Measurements from ENCODE around the gene MCM9.

Gene MCM9

GRCh38 chr6:118965371-118965770 is 30.4 kb upstream of the MCM9 start:
- no peaks in the 10 kb centered on the region for H3K27me3 ChIP-seq (ENCODE audit: insufficient read depth, low read length)
- H3K4me1 ChIP-seq (ENCODE audit: control insufficient read depth, insufficient read depth, low read length, unreplicated experiment), result no peaks in the 10 kb centered on the region
- no peaks in the 10 kb centered on the region for H3K79me2 ChIP-seq (ENCODE audit: control insufficient read depth, insufficient read depth, low read length, unreplicated experiment)
- H2AFZ ChIP-seq (ENCODE audit: low read length, unreplicated experiment), result no peak overlapping the region
- no peak overlapping the region for H3K27ac ChIP-seq (ENCODE audit: low read depth, low read length)
- no peaks in the 10 kb centered on the region for H3K36me3 ChIP-seq (ENCODE audit: insufficient read depth, low read length)
- no peak overlapping the region for H3K4me3 ChIP-seq (ENCODE audit: low read depth, low read length)

DNA sequence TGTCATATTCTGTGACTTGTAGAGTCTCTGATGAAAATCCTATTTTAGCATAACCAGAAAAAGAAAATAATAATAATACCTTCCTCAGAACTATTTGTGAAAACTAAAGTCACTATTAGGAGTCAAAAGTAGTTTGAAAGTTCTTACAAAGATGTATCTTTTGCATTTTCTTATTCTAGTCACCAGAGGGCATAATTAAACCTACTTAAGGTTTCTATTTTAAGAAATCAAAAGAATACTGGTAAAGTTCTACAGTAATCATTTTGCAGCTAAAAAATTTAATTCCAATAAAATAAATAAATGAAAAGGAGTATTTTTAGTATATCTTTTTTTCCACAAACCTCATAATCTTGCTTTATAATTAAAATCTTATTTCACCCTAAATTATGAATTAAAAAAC is 28.0 kb upstream of the MCM9 start:
- H3K27ac ChIP-seq (ENCODE audit: low read depth, low read length), result no peak overlapping the region
- H3K4me3 ChIP-seq (ENCODE audit: low read depth, low read length), result no peak overlapping the region
- H3K36me3 ChIP-seq (ENCODE audit: insufficient read depth, low read length), result no peaks in the 10 kb centered on the region
- no peak overlapping the region for H2AFZ ChIP-seq (ENCODE audit: low read length, unreplicated experiment)
- H3K79me2 ChIP-seq (ENCODE audit: control insufficient read depth, insufficient read depth, low read length, unreplicated experiment), result no peaks in the 10 kb centered on the region
- H3K27me3 ChIP-seq (ENCODE audit: insufficient read depth, low read length), result no peaks in the 10 kb centered on the region
- H3K4me1 ChIP-seq (ENCODE audit: control insufficient read depth, insufficient read depth, low read length, unreplicated experiment), result no peaks in the 10 kb centered on the region

GRCh38 chr6:118959903-118960302 is 24.9 kb upstream of the MCM9 start:
- no peaks in the 10 kb centered on the region for H3K4me1 ChIP-seq (ENCODE audit: control insufficient read depth, insufficient read depth, low read length, unreplicated experiment)
- no peaks in the 10 kb centered on the region for H3K36me3 ChIP-seq (ENCODE audit: insufficient read depth, low read length)
- no peak overlapping the region for H3K27ac ChIP-seq (ENCODE audit: low read depth, low read length)
- H2AFZ ChIP-seq (ENCODE audit: low read length, unreplicated experiment), result no peak overlapping the region
- H3K4me3 ChIP-seq (ENCODE audit: low read depth, low read length), result no peak overlapping the region
- H3K79me2 ChIP-seq (ENCODE audit: control insufficient read depth, insufficient read depth, low read length, unreplicated experiment), result no peaks in the 10 kb centered on the region
- H3K27me3 ChIP-seq (ENCODE audit: insufficient read depth, low read length), result no peaks in the 10 kb centered on the region

DNA sequence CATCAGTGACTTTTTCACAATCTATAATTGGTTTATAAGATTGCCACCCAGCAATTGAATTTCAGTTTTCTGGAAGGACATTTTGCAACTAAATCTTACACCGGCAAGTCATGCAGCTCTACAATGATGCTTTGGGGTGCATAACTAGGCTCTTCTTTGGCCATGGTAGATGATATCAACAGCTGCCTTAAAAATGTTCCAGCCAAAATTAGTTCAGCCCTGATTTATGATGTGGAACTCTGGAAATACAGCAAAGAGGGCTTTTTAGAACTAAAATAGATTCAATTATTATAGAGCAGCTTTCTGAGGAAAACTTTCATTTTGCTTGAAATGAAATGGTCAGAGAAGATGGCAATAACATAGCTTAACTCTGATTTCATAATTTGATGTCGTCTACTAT is 18.4 kb upstream of the MCM9 start:
- H3K27me3 ChIP-seq (ENCODE audit: insufficient read depth, low read length), result no peaks in the 10 kb centered on the region
- H2AFZ ChIP-seq (ENCODE audit: low read length, unreplicated experiment), result no peak overlapping the region

GRCh38 chr6:118952683-118953082 is 17.7 kb upstream of the MCM9 start:
- H2AFZ ChIP-seq (ENCODE audit: low read length, unreplicated experiment), result no peak overlapping the region
- H3K4me3 ChIP-seq (ENCODE audit: low read depth, low read length), result no peak overlapping the region
- H3K27ac ChIP-seq (ENCODE audit: low read depth, low read length), result no peak overlapping the region
- H3K79me2 ChIP-seq (ENCODE audit: control insufficient read depth, insufficient read depth, low read length, unreplicated experiment), result no peaks in the 10 kb centered on the region
- H3K27me3 ChIP-seq (ENCODE audit: insufficient read depth, low read length), result no peaks in the 10 kb centered on the region
- no peaks in the 10 kb centered on the region for H3K36me3 ChIP-seq (ENCODE audit: insufficient read depth, low read length)
- no peaks in the 10 kb centered on the region for H3K4me1 ChIP-seq (ENCODE audit: control insufficient read depth, insufficient read depth, low read length, unreplicated experiment)

More for the DNA sequence above, 18.4 kb upstream of the MCM9 start:
- Histone ChIP-seq H3K36me3 (ENCODE audit: insufficient read depth, low read length) (no peaks in the 10 kb centered on the region), H3K79me2 (ENCODE audit: control insufficient read depth, insufficient read depth, low read length, unreplicated experiment) (no peaks in the 10 kb centered on the region), H3K4me1 (ENCODE audit: control insufficient read depth, insufficient read depth, low read length, unreplicated experiment) (no peaks in the 10 kb centered on the region), H3K27ac (ENCODE audit: low read depth, low read length) (no peak overlapping the region), H3K4me3 (ENCODE audit: low read depth, low read length) (no peak overlapping the region)

DNA sequence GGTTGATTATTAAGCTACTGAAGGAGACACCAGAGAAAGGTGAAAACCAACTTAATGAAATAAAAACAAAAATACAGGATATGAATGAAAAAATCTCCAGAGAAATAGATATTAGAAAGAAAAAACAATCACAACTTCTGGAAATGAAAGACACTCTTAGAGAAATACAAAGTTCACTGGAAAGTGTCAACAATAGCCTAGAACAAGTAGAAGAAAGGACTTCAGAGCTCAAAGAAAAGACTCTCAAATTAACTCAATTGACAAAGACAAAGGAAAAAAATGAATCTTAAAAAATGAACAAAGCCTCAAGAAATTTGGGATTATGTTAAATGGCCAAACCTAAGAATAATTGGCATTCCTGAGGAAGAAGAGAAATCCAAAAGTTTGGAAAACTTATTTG is 10.3 kb upstream of the MCM9 start:
- H2AFZ ChIP-seq (ENCODE audit: low read length, unreplicated experiment), result no peak overlapping the region
- no peaks in the 10 kb centered on the region; the same call in 1 of the 2 replicates for H3K27me3 ChIP-seq (ENCODE audit: insufficient read depth, low read length)
- no peak overlapping the region for H3K4me3 ChIP-seq (ENCODE audit: low read depth, low read length)
- H3K27ac ChIP-seq (ENCODE audit: low read depth, low read length), result no peak overlapping the region
- no peaks in the 10 kb centered on the region for H3K36me3 ChIP-seq (ENCODE audit: insufficient read depth, low read length)
- no peaks in the 10 kb centered on the region for H3K79me2 ChIP-seq (ENCODE audit: control insufficient read depth, insufficient read depth, low read length, unreplicated experiment)
- no peaks in the 10 kb centered on the region for H3K4me1 ChIP-seq (ENCODE audit: control insufficient read depth, insufficient read depth, low read length, unreplicated experiment)

GRCh38 chr6:118940770-118941169 is 5.8 kb upstream of the MCM9 start:
- Histone ChIP-seq H2AFZ (ENCODE audit: low read length, unreplicated experiment) (no peak overlapping the region), H3K4me1 (ENCODE audit: control insufficient read depth, insufficient read depth, low read length, unreplicated experiment) (peaks cover 3% of the 10 kb centered on the region), H3K79me2 (ENCODE audit: control insufficient read depth, insufficient read depth, low read length, unreplicated experiment) (no peaks in the 10 kb centered on the region), H3K27ac (ENCODE audit: low read depth, low read length) (no peak overlapping the region), H3K4me3 (ENCODE audit: low read depth, low read length) (no peak overlapping the region), H3K27me3 (ENCODE audit: insufficient read depth, low read length) (no peaks in the 10 kb centered on the region), H3K36me3 (ENCODE audit: insufficient read depth, low read length) (no peaks in the 10 kb centered on the region)

GRCh38 chr6:118939683-118940082 is 4.7 kb upstream of the MCM9 start:
- peaks cover 8% of the 10 kb centered on the region for H3K4me1 ChIP-seq (ENCODE audit: control insufficient read depth, insufficient read depth, low read length, unreplicated experiment)
- H3K4me3 ChIP-seq (ENCODE audit: low read depth, low read length), result no peak overlapping the region
- no peaks in the 10 kb centered on the region for H3K27me3 ChIP-seq (ENCODE audit: insufficient read depth, low read length)
- no peak overlapping the region for H3K27ac ChIP-seq (ENCODE audit: low read depth, low read length)
- no peaks in the 10 kb centered on the region for H3K36me3 ChIP-seq (ENCODE audit: insufficient read depth, low read length)
- no peak overlapping the region for H2AFZ ChIP-seq (ENCODE audit: low read length, unreplicated experiment)
- no peaks in the 10 kb centered on the region for H3K79me2 ChIP-seq (ENCODE audit: control insufficient read depth, insufficient read depth, low read length, unreplicated experiment)

- Histone ChIP-seq H3K4me1 (ENCODE audit: control insufficient read depth, insufficient read depth, low read length, unreplicated experiment) (peaks cover 15% of the 10 kb centered on the region), H3K27ac (ENCODE audit: low read depth, low read length) (no peak overlapping the region), H2AFZ (ENCODE audit: low read length, unreplicated experiment) (no peak overlapping the region), H3K4me3 (ENCODE audit: low read depth, low read length) (peak overlapping the region; percentile 99; the same call in 1 of the 2 replicates), H3K36me3 (ENCODE audit: insufficient read depth, low read length) (0 out of 2 replicates have a peak, but pooled peaks cover 3% of the 10 kb centered on the region), H3K27me3 (ENCODE audit: insufficient read depth, low read length) (no peaks in the 10 kb centered on the region), H3K79me2 (ENCODE audit: control insufficient read depth, insufficient read depth, low read length, unreplicated experiment) (peaks cover 8% of the 10 kb centered on the region)
These were observed 1.2 kb upstream of the MCM9 start for GRCh38 chr6:118935978-118936703.

- Histone ChIP-seq H3K27ac (ENCODE audit: low read depth, low read length) (peak overlapping the region; percentile 57), H2AFZ (ENCODE audit: low read length, unreplicated experiment) (peak overlapping the region; percentile 98), H3K36me3 (ENCODE audit: insufficient read depth, low read length) (0 out of 2 replicates have a peak, but pooled peaks cover 3% of the 10 kb centered on the region), H3K27me3 (ENCODE audit: insufficient read depth, low read length) (no peaks in the 10 kb centered on the region), H3K79me2 (ENCODE audit: control insufficient read depth, insufficient read depth, low read length, unreplicated experiment) (peaks cover 8% of the 10 kb centered on the region), H3K4me3 (ENCODE audit: low read depth, low read length) (peak overlapping the region; percentile 99), H3K4me1 (ENCODE audit: control insufficient read depth, insufficient read depth, low read length, unreplicated experiment) (peaks cover 15% of the 10 kb centered on the region)
These were observed 341 bp upstream of the MCM9 start for GRCh38 chr6:118935331-118935668.

- H3K36me3 ChIP-seq (ENCODE audit: insufficient read depth, low read length), result 0 out of 2 replicates have a peak, but pooled peaks cover 3% of the 10 kb centered on the region
- no peaks in the 10 kb centered on the region for H3K27me3 ChIP-seq (ENCODE audit: insufficient read depth, low read length)
- H3K4me3 ChIP-seq (ENCODE audit: low read depth, low read length), result peak overlapping the region; percentile 99
- peaks cover 8% of the 10 kb centered on the region for H3K79me2 ChIP-seq (ENCODE audit: control insufficient read depth, insufficient read depth, low read length, unreplicated experiment)
- H3K4me1 ChIP-seq (ENCODE audit: control insufficient read depth, insufficient read depth, low read length, unreplicated experiment), result peaks cover 15% of the 10 kb centered on the region
- H3K27ac ChIP-seq (ENCODE audit: low read depth, low read length), result no peak overlapping the region
- peak overlapping the region; percentile 97 for H2AFZ ChIP-seq (ENCODE audit: low read length, unreplicated experiment)
These were observed 1.0 kb downstream of the MCM9 start for GRCh38 chr6:118933855-118934460.

Measured in ACC112 (cell line).